Adrenal gland (tissue), 5 donors: ENCODE results near the gene TAAR1.

ENCODE experiments used
- POLR2A ChIP-seq, 2 donors: fragments of 450-650 bp; IDR thresholded peaks; one replicate each; pipeline ENCODE4 v1.6.1; 2017; ENCODE audit warnings: antibody characterized with exemption in 2 of 2, mild to moderate bottlenecking in 2 of 2, moderate library complexity in 1 of 2
- TF ChIP-seq, protein P1 (sequence below), 6 experiments: fragments of 450-650 bp in 4 of 6; fragments of 200-600 bp in 2 of 6; sonication (generic) in 1 of 6; IDR thresholded peaks; 1 replicate in 5 of 6; 2 replicates in 1 of 6; pipeline versions ENCODE4 v1.5.1 to v1.8.0; 2016 to 2021; ENCODE audit warnings: antibody characterized with exemption in 6 of 6, mild to moderate bottlenecking in 2 of 6, moderate library complexity in 1 of 6
- donor health status: DM: no; HTN: no; CAD: no.

- TF ChIP-seq, protein P1, sequence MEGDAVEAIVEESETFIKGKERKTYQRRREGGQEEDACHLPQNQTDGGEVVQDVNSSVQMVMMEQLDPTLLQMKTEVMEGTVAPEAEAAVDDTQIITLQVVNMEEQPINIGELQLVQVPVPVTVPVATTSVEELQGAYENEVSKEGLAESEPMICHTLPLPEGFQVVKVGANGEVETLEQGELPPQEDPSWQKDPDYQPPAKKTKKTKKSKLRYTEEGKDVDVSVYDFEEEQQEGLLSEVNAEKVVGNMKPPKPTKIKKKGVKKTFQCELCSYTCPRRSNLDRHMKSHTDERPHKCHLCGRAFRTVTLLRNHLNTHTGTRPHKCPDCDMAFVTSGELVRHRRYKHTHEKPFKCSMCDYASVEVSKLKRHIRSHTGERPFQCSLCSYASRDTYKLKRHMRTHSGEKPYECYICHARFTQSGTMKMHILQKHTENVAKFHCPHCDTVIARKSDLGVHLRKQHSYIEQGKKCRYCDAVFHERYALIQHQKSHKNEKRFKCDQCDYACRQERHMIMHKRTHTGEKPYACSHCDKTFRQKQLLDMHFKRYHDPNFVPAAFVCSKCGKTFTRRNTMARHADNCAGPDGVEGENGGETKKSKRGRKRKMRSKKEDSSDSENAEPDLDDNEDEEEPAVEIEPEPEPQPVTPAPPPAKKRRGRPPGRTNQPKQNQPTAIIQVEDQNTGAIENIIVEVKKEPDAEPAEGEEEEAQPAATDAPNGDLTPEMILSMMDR (IDR thresholded peaks at IDR 0.05) = no peak
- no peak for TF ChIP-seq POLR2A (IDR thresholded peaks at IDR 0.05)
Measured at GRCh38 chr6:132596201-132596600, 62.8 kb downstream of the TAAR1 start.
